ENCODE data around the gene IQCE. TPM values are rescaled to one million over a fixed set of nuclear protein-coding genes. Genes with fewer than 3 reads are reported as not detected.

IQCE gene
- total and polyA plus RNA-seq, 10 of the 15 experiments (the other 5 are each of a cell fraction or from before 2014, with no cell fraction given), result 0.37 to 8.1 (median 3.7) TPM

DNA sequence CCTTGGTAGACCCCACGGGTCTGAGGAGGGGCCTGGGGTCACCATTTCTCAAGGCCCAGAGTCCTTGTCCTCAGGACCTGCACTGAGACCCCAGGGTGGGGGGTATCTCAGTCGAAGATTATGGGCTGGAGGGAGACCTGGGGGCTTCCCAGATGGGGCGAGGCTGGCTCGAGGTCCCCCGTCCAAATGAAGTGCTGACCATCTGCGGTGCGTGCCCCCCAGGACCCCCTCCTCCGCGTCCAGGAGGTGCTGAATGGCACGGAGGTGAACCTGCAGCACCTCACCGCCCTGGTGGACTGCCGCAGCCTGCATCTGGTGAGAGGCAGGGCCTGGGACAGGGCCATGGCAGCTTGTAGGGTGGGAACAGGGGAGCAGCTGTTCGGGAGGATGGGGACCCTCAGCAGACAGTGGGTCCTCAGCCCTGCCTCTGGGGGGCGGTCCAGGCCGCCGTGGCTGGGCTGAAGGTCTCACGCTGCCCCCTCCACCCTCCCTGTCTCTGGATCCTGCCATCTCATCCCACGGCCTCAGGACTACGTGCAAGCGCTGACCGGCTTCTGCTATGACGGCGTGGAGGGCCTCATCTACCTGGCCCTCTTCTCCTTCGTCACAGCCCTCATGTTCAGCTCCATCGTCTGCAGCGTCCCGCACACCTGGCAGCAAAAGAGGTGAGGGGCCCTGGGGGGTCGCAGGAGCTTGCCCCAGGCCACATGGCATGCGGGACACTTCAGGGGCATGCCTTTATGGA is 97.3 kb downstream of the IQCE start:
- Histone ChIP-seq H2AFZ (ENCODE audit: control insufficient read depth, low read depth, low read length) (no peak overlapping the region), H3K9ac (ENCODE audit: control insufficient read depth, insufficient read depth, low read length) (no peak overlapping the region), H3K9me3 (replicated peaks; ENCODE audit: control insufficient read depth, insufficient read depth, low read length) (no peaks in the 10 kb centered on the region), H4K20me1 (ENCODE audit: control insufficient read depth, insufficient read depth) (no peaks in the 10 kb centered on the region), H3K36me3 (ENCODE audit: control insufficient read depth in 2 of 2, insufficient read depth in 2 of 2, low read length in 1 of 2) (no peaks in the 10 kb centered on the region; a peak in 2 of 4 replicates), H3K4me1 (ENCODE audit: control insufficient read depth, insufficient read depth, low read length) (no peaks in the 10 kb centered on the region), H3K27me3 (replicated peaks in 1 of 2; ENCODE audit: control insufficient read depth in 2 of 2, insufficient read depth in 2 of 2, low read length in 1 of 2) (no peaks in the 10 kb centered on the region), H3K79me2 (ENCODE audit: control insufficient read depth, insufficient read depth, low read length) (no peaks in the 10 kb centered on the region), H3K4me2 (ENCODE audit: control insufficient read depth, insufficient read depth) (no peak overlapping the region), H3K27ac (ENCODE audit: control insufficient read depth, insufficient read depth) (no peak overlapping the region), H3K4me3 (no peak overlapping the region)
- BruUV-seq (replicated peaks), result no TSS peak
- FAIRE-seq (no peak), DNase-seq (ENCODE audit: low read depth, low spot score) (no peak), ATAC-seq (no peak)
- in situ Hi-C loops (cut with MboI), result no loop called here
- SMC1A ChIA-PET (ENCODE audit: uncharacterized antibody, unreplicated experiment), result no interaction called here
- intact Hi-C loops (cut with micrococcal nuclease; ENCODE audit: unreplicated experiment), result no loop called here
- POLR2A ChIA-PET, result interaction anchor here (0.6 kb wide), 1 partner anchor 14 kb away, joined by 5 read pairs; no protein-coding TSS in a partner anchor
- WGBS (ENCODE audit: insufficient coverage, insufficient replicate concordance, low lambda C conversion rate, missing lambda C conversion rate), result 61% methylated on average over 28 of the region's 29 CpGs
- no peak for TF ChIP-seq RUNX3 (IDR thresholded peaks at IDR 0.05; ENCODE audit: low read length)
- no peak for TF ChIP-seq MYC (IDR thresholded peaks at IDR 0.05; ENCODE audit: insufficient read depth, insufficient read length, insufficient replicate concordance, low read length, severe bottlenecking)
- TF ChIP-seq LARP7 (IDR thresholded peaks at IDR 0.05), result no peak
- TF ChIP-seq, protein P1, sequence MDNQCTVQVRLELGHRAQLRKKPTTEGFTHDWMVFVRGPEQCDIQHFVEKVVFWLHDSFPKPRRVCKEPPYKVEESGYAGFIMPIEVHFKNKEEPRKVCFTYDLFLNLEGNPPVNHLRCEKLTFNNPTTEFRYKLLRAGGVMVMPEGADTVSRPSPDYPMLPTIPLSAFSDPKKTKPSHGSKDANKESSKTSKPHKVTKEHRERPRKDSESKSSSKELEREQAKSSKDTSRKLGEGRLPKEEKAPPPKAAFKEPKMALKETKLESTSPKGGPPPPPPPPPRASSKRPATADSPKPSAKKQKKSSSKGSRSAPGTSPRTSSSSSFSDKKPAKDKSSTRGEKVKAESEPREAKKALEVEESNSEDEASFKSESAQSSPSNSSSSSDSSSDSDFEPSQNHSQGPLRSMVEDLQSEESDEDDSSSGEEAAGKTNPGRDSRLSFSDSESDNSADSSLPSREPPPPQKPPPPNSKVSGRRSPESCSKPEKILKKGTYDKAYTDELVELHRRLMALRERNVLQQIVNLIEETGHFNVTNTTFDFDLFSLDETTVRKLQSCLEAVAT (IDR thresholded peaks at IDR 0.05), result no peak
- TF ChIP-seq, protein P2, sequence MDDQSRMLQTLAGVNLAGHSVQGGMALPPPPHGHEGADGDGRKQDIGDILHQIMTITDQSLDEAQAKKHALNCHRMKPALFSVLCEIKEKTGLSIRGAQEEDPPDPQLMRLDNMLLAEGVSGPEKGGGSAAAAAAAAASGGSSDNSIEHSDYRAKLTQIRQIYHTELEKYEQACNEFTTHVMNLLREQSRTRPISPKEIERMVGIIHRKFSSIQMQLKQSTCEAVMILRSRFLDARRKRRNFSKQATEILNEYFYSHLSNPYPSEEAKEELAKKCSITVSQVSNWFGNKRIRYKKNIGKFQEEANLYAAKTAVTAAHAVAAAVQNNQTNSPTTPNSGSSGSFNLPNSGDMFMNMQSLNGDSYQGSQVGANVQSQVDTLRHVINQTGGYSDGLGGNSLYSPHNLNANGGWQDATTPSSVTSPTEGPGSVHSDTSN (IDR thresholded peaks at IDR 0.05; ENCODE audit: insufficient replicate concordance, low read depth, low read length), result no peak
- TF ChIP-seq TCF7 (IDR thresholded peaks at IDR 0.05; ENCODE audit: borderline replicate concordance), result no peak
- TF ChIP-seq CHD2 (IDR thresholded peaks at IDR 0.05; ENCODE audit: borderline replicate concordance, low read depth, low read length), result no peak
- TF ChIP-seq, protein P3, sequence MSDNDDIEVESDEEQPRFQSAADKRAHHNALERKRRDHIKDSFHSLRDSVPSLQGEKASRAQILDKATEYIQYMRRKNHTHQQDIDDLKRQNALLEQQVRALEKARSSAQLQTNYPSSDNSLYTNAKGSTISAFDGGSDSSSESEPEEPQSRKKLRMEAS (IDR thresholded peaks at IDR 0.05; ENCODE audit: low read depth, low read length), result no peak
- TF ChIP-seq BCL11A (IDR thresholded peaks at IDR 0.05; ENCODE audit: low read depth, low read length), result no peak
- TF ChIP-seq RELB (IDR thresholded peaks at IDR 0.05; ENCODE audit: low read depth), result no peak
- CTCF ChIA-PET, result interaction anchor here (0.6 to 1.2 kb wide), 3 partner anchors 24 to 247 kb away, joined by 3 to 4 read pairs (median 4); partner anchors contain the start of gene TTYH3
- RAD21 ChIA-PET (ENCODE audit: unreplicated experiment), result interaction anchor here (0.7 kb wide), 1 partner anchor 47 kb away, joined by 3 read pairs; no protein-coding TSS in a partner anchor
